Right lobe of liver (tissue), 6 donors: ENCODE results near the gene SLC1A3. TPM values are rescaled to one million over a fixed set of nuclear protein-coding genes. Genes with fewer than 3 reads are reported as not detected.

Experiments
- ATAC-seq, 4 donors: fragments of 200-7000 bp; cut with Tn5 transposase; one replicate each; pipeline ENCODE4 v1.9.1; 2020; ENCODE audit warnings: mild to moderate bottlenecking in 4 of 4, moderate library complexity in 4 of 4
- DNase-seq, 3 donors: peaks; one replicate each; pipeline ENCODE4 v3.0.0-alpha.2; 2020
- H3K27ac ChIP-seq, 3 donors: fragments of 200-600 bp; one replicate each; pipeline ENCODE4 v1.8.0; 2022
- H3K27me3 ChIP-seq, 2 donors: fragments of 200-600 bp; one replicate each; pipeline ENCODE4 v1.8.0; 2022
- H3K36me3 ChIP-seq, 4 donors: fragments of 200-600 bp; sonication (generic) in 1 of 4; one replicate each; pipeline versions ENCODE4 v1.5.1 to v1.8.0; 2017 to 2022; ENCODE audit warnings: control low read depth in 1 of 4
- H3K4me1 ChIP-seq, 4 donors: fragments of 200-600 bp; sonication (generic) in 1 of 4; one replicate each; pipeline versions ENCODE4 v1.5.1 to v1.8.0; 2017 to 2022; ENCODE audit warnings: control low read depth in 1 of 4
- H3K4me3 ChIP-seq, 3 donors: fragments of 200-600 bp; one replicate each; pipeline ENCODE4 v1.8.0; 2022
- H3K9me3 ChIP-seq, 4 donors: fragments of 200-600 bp; sonication (generic) in 1 of 4; one replicate each; pipeline versions ENCODE4 v1.5.1 to v1.8.0; 2017 to 2022; ENCODE audit warnings: control low read depth in 1 of 4
- POLR2A ChIP-seq: fragments of 450-650 bp; IDR thresholded peaks from one replicate; pipeline ENCODE4 v1.6.1; 2017; ENCODE audit warnings: antibody characterized with exemption, mild to moderate bottlenecking
- WGBS: methylation state at CpG from one replicate; pipeline ENCODE4 v1.1.6; 2018; ENCODE audit warnings: low coverage, low lambda C conversion rate; ENCODE audit not compliant: insufficient coverage; ENCODE audit errors: missing lambda C conversion rate; 5-methylcytosine and 5-hydroxymethylcytosine counted together
- intact Hi-C, 2 donors: fragments of 100-400 bp; cut with DNase I; formaldehyde crosslinking; loops; one replicate each; pipeline versions ENCODE4 v1.11.2 to v1.14.1; 2022
- total RNA-seq, 6 experiments: library from RNA; depleted of rRNA in 2 of 6; stranded (reverse); fragments of >200 nt in 2 of 6; fragmentation: NEBNext Ultra II Directional in 3 of 6; extraction: Animal tissue kit (Norgen Biotek cat#: 25700) in 3 of 6; gene quantifications; one replicate each; pipeline versions ENCODE4 v1.1.0 to v1.2.4, GENCODE V29; 2016 to 2023
- TF ChIP-seq, protein P1 (sequence below), 4 donors: fragments of 200-600 bp in 3 of 4; fragments of 450-650 bp in 1 of 4; IDR thresholded peaks; one replicate each; pipeline versions ENCODE4 v1.5.1 to v1.8.0; 2016 to 2022; ENCODE audit warnings: antibody characterized with exemption in 4 of 4, mild to moderate bottlenecking in 2 of 4
- donor health status: DM: no; HTN: yes; CAD: no.
- donor health status: DM: no; HTN: no; CAD: no.
- donor health status: DM: no; HTN: no; CAD: no.
- donor health status: DM: no; HTN: yes; CAD: no.
- donor health status: DM: no; HTN: yes; CAD: no.

SLC1A3 gene
- total RNA-seq, 6 experiments from 2014 or later: 4.7 to 15.1 (median 6.1) TPM

DNA sequence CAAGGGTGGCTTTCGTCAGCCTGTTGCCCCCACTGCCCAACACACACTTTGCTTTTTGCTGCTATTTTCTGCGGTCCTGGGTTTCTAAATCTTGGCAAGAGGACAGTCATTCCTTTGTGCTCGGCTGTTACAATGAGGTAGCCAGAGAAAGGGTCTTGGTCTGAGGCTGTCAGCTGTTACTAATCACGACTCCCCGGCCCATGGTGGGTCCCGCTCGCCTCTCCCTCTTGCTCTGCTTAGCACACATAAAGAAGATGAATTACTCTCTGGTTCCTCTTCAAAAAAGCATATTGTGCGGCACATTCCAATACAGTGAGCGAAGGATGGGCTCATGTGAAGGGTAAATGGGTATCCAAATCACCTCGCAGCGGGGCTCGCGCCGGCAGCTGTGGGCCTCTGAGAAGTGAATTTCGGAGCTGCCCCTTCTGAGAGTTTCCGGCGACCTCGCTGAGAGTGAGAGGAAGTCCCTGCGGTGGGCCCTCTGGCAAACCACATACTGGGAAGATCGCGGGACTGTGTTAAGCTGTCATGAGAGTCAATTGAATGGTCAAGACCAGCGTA is 56.0 kb downstream of the SLC1A3 start:
- Histone ChIP-seq H3K27me3 (no peaks in the 10 kb centered on the region), H3K4me3 (no peak overlapping the region), H3K27ac (no peak overlapping the region), H3K36me3 (no peaks in the 10 kb centered on the region), H3K4me1 (peaks cover 0 to 4% (median 0%) of the 10 kb centered on the region in 4 donors), H3K9me3 (no peaks in the 10 kb centered on the region)
- TF ChIP-seq, protein P1, sequence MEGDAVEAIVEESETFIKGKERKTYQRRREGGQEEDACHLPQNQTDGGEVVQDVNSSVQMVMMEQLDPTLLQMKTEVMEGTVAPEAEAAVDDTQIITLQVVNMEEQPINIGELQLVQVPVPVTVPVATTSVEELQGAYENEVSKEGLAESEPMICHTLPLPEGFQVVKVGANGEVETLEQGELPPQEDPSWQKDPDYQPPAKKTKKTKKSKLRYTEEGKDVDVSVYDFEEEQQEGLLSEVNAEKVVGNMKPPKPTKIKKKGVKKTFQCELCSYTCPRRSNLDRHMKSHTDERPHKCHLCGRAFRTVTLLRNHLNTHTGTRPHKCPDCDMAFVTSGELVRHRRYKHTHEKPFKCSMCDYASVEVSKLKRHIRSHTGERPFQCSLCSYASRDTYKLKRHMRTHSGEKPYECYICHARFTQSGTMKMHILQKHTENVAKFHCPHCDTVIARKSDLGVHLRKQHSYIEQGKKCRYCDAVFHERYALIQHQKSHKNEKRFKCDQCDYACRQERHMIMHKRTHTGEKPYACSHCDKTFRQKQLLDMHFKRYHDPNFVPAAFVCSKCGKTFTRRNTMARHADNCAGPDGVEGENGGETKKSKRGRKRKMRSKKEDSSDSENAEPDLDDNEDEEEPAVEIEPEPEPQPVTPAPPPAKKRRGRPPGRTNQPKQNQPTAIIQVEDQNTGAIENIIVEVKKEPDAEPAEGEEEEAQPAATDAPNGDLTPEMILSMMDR (IDR thresholded peaks at IDR 0.05): no peak
- no peak for TF ChIP-seq POLR2A
- intact Hi-C loops: no loop called here
- WGBS: 84% methylated on average over 8 of the region's 22 CpGs
- DNase-seq (no peak), ATAC-seq (no peak)

DNA sequence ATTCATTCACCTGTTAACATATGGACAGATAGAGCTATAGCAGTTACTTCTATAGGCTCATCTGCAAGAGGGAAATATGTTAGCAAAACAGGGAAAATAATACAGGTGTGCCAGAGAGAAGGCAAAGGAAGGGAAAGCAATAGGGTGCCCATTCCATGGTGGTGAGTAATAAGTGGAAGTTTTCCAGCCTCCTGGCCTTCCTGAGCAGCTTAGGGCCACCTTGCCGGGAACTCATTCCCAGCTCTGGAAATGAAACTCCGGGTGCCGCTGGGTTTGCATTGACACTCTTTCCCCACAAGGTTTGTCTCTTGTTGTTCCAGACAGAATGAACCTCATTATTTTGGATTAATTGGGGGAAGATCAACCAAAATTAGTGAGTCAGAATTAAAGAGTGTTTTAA is 58.4 kb downstream of the SLC1A3 start:
- no peak overlapping the region for H3K27ac ChIP-seq
- TF ChIP-seq POLR2A: no peak
- H3K36me3 ChIP-seq: no peaks in the 10 kb centered on the region
- H3K27me3 ChIP-seq: no peaks in the 10 kb centered on the region
- intact Hi-C loops: no loop called here
- no peak for ATAC-seq
- H3K4me1 ChIP-seq: no peaks in the 10 kb centered on the region
- no peak for DNase-seq
- no peaks in the 10 kb centered on the region for H3K9me3 ChIP-seq
- WGBS: 87% methylated on average over 2 of the region's 3 CpGs
- no peak overlapping the region for H3K4me3 ChIP-seq

DNA sequence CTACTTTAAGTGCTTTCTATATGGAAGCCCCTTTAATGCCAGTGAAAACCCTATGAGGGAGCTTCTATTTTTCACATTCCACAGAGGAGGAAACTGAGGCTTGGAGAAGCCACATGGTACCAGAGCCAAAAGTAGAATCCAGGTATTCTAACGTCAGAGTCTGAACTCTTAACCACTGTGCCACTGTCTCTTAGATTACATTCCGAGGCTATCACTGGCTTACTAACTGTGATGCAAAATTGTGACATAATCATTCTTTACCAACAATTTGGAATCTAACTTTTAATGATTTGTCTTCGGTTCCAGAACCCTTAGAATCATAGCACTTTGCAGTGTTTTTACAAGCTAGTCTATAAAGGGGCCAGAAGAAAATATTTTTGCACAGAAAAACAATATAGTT is 59.2 kb downstream of the SLC1A3 start:
- Histone ChIP-seq H3K27me3 (no peaks in the 10 kb centered on the region), H3K4me3 (no peak overlapping the region), H3K4me1 (peaks cover 0 to 6% (median 2%) of the 10 kb centered on the region in 4 donors), H3K27ac (no peak overlapping the region), H3K36me3 (no peaks in the 10 kb centered on the region), H3K9me3 (no peaks in the 10 kb centered on the region)
- intact Hi-C loops: no loop called here
- DNase-seq (no peak), ATAC-seq (no peak)
- 76% methylated on average over 3 of the region's 3 CpGs for WGBS
- TF ChIP-seq, protein P1 (IDR thresholded peaks at IDR 0.05): no peak
- no peak for TF ChIP-seq POLR2A

DNA sequence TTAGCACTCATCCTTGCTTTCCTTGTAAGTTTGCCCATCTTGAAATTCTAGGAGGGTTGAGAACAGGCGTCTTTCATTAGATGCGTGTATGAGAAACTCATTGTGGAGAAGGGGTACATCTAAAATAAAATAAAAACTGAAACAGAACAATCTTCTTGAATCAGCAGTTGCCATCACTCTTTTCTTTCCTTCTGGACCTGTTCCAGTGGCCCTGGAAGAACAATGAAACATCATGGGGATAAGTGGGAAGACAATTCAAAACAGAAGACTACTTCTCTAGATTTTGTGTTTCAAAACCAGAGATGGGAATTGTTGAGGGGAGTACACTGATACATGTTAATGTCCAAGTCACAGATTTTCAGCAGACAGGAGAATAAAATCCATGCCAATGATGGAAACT is 59.9 kb downstream of the SLC1A3 start:
- WGBS: 84% methylated on average over 2 of the region's 2 CpGs
- intact Hi-C loops: no loop called here
- Histone ChIP-seq H3K27ac (no peak overlapping the region), H3K4me3 (no peak overlapping the region), H3K4me1 (peaks cover 0 to 12% (median 4%) of the 10 kb centered on the region in 4 donors), H3K27me3 (no peaks in the 10 kb centered on the region), H3K36me3 (peaks cover 0 to 2% (median 0%) of the 10 kb centered on the region in 4 donors), H3K9me3 (no peaks in the 10 kb centered on the region)
- no peak for TF ChIP-seq POLR2A
- TF ChIP-seq, protein P1 (IDR thresholded peaks at IDR 0.05): no peak
- ATAC-seq (no peak), DNase-seq (no peak)

DNA sequence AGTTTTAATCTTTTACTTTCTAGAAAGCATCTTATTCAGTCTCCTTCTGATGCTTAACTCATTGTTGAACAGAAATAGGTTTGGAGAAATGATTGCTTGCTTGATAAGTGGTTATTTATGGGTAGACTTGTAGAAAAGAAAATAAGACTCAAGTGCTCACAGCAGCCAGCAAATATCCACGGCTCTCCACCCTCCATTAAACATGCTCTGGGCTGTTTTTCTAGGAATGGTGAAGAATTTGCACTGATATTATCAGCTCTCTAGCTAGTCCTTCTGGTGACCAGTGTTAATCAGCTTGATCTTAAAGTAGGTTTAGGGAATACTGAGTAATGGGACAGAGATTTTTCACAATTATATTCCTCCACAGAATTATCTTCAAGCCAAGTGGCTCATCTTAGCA is 60.6 kb downstream of the SLC1A3 start:
- DNase-seq (no peak), ATAC-seq (no peak)
- no peaks in the 10 kb centered on the region for H3K9me3 ChIP-seq
- TF ChIP-seq, protein P1 (IDR thresholded peaks at IDR 0.05): no peak
- TF ChIP-seq POLR2A: no peak
- peaks cover 0 to 12% (median 4%) of the 10 kb centered on the region in 4 donors for H3K4me1 ChIP-seq
- no peak overlapping the region for H3K4me3 ChIP-seq
- 62% methylated on average over 1 of the region's 1 CpG for WGBS
- H3K36me3 ChIP-seq: peaks cover 0 to 2% (median 0%) of the 10 kb centered on the region in 4 donors
- no peak overlapping the region for H3K27ac ChIP-seq
- no peaks in the 10 kb centered on the region for H3K27me3 ChIP-seq
- intact Hi-C loops: no loop called here
